Right lobe of liver (tissue), 6 donors: ENCODE results near the gene SIRPA. TPM values are rescaled to one million over a fixed set of nuclear protein-coding genes. Genes with fewer than 3 reads are reported as not detected.

Source experiments
- ATAC-seq, 4 donors: fragments of 200-7000 bp; cut with Tn5 transposase; one replicate each; pipeline ENCODE4 v1.9.1; 2020; ENCODE audit warnings: mild to moderate bottlenecking in 4 of 4, moderate library complexity in 4 of 4
- DNase-seq, 3 donors: peaks; one replicate each; pipeline ENCODE4 v3.0.0-alpha.2; 2020
- H3K27ac ChIP-seq, 3 donors: fragments of 200-600 bp; one replicate each; pipeline ENCODE4 v1.8.0; 2022
- H3K27me3 ChIP-seq, 2 donors: fragments of 200-600 bp; one replicate each; pipeline ENCODE4 v1.8.0; 2022
- H3K36me3 ChIP-seq, 4 donors: fragments of 200-600 bp; sonication (generic) in 1 of 4; one replicate each; pipeline versions ENCODE4 v1.5.1 to v1.8.0; 2017 to 2022; ENCODE audit warnings: control low read depth in 1 of 4
- H3K4me1 ChIP-seq, 4 donors: fragments of 200-600 bp; sonication (generic) in 1 of 4; one replicate each; pipeline versions ENCODE4 v1.5.1 to v1.8.0; 2017 to 2022; ENCODE audit warnings: control low read depth in 1 of 4
- H3K4me3 ChIP-seq, 3 donors: fragments of 200-600 bp; one replicate each; pipeline ENCODE4 v1.8.0; 2022
- H3K9me3 ChIP-seq, 4 donors: fragments of 200-600 bp; sonication (generic) in 1 of 4; one replicate each; pipeline versions ENCODE4 v1.5.1 to v1.8.0; 2017 to 2022; ENCODE audit warnings: control low read depth in 1 of 4
- POLR2A ChIP-seq: fragments of 450-650 bp; IDR thresholded peaks from one replicate; pipeline ENCODE4 v1.6.1; 2017; ENCODE audit warnings: antibody characterized with exemption, mild to moderate bottlenecking
- WGBS: methylation state at CpG from one replicate; pipeline ENCODE4 v1.1.6; 2018; ENCODE audit warnings: low coverage, low lambda C conversion rate; ENCODE audit not compliant: insufficient coverage; ENCODE audit errors: missing lambda C conversion rate; 5-methylcytosine and 5-hydroxymethylcytosine counted together
- intact Hi-C, 2 donors: fragments of 100-400 bp; cut with DNase I; formaldehyde crosslinking; loops; one replicate each; pipeline versions ENCODE4 v1.11.2 to v1.14.1; 2022
- total RNA-seq, 6 experiments: library from RNA; depleted of rRNA in 2 of 6; stranded (reverse); fragments of >200 nt in 2 of 6; fragmentation: NEBNext Ultra II Directional in 3 of 6; extraction: Animal tissue kit (Norgen Biotek cat#: 25700) in 3 of 6; gene quantifications; one replicate each; pipeline versions ENCODE4 v1.1.0 to v1.2.4, GENCODE V29; 2016 to 2023
- TF ChIP-seq, protein P1 (sequence below), 4 donors: fragments of 200-600 bp in 3 of 4; fragments of 450-650 bp in 1 of 4; IDR thresholded peaks; one replicate each; pipeline versions ENCODE4 v1.5.1 to v1.8.0; 2016 to 2022; ENCODE audit warnings: antibody characterized with exemption in 4 of 4, mild to moderate bottlenecking in 2 of 4
- donor health status: DM: no; HTN: yes; CAD: no.
- donor health status: DM: no; HTN: no; CAD: no.
- donor health status: DM: no; HTN: no; CAD: no.
- donor health status: DM: no; HTN: yes; CAD: no.
- donor health status: DM: no; HTN: yes; CAD: no.

SIRPA gene
- total RNA-seq, 6 experiments from 2014 or later = 26.8 to 42.7 (median 34.8) TPM

DNA sequence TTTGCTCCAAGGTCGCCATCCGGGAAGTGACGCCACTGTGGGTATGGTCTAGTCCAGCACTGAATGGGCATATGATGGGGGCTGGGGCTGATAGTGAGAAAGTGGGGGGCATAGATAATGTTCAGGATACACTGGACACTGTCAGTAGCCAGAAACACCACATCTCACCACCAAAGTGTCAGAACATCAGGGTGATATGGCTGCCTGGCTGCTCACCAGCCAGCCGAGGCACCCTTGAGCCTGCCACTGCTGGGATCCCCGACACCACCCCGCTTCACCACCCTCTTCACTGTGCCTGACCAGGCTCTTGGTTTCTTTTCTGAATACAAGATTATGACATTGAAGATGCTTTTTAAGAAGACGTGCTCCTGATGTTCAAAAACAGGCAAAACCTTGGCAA lies 46.9 kb downstream of the SIRPA start:
- ATAC-seq = no peak
- peaks cover 2 to 73% (median 35%) of the 10 kb centered on the region in 4 donors for H3K4me1 ChIP-seq
- intact Hi-C loops = no loop called here
- no peak for TF ChIP-seq POLR2A
- TF ChIP-seq, protein P1, sequence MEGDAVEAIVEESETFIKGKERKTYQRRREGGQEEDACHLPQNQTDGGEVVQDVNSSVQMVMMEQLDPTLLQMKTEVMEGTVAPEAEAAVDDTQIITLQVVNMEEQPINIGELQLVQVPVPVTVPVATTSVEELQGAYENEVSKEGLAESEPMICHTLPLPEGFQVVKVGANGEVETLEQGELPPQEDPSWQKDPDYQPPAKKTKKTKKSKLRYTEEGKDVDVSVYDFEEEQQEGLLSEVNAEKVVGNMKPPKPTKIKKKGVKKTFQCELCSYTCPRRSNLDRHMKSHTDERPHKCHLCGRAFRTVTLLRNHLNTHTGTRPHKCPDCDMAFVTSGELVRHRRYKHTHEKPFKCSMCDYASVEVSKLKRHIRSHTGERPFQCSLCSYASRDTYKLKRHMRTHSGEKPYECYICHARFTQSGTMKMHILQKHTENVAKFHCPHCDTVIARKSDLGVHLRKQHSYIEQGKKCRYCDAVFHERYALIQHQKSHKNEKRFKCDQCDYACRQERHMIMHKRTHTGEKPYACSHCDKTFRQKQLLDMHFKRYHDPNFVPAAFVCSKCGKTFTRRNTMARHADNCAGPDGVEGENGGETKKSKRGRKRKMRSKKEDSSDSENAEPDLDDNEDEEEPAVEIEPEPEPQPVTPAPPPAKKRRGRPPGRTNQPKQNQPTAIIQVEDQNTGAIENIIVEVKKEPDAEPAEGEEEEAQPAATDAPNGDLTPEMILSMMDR (IDR thresholded peaks at IDR 0.05) = no peak
- H3K4me3 ChIP-seq = no peak overlapping the region
- no peak for DNase-seq
- no peaks in the 10 kb centered on the region for H3K36me3 ChIP-seq
- H3K27me3 ChIP-seq = no peaks in the 10 kb centered on the region
- WGBS = 94% methylated on average over 5 of the region's 7 CpGs
- no peak overlapping the region for H3K27ac ChIP-seq
- no peaks in the 10 kb centered on the region for H3K9me3 ChIP-seq

DNA sequence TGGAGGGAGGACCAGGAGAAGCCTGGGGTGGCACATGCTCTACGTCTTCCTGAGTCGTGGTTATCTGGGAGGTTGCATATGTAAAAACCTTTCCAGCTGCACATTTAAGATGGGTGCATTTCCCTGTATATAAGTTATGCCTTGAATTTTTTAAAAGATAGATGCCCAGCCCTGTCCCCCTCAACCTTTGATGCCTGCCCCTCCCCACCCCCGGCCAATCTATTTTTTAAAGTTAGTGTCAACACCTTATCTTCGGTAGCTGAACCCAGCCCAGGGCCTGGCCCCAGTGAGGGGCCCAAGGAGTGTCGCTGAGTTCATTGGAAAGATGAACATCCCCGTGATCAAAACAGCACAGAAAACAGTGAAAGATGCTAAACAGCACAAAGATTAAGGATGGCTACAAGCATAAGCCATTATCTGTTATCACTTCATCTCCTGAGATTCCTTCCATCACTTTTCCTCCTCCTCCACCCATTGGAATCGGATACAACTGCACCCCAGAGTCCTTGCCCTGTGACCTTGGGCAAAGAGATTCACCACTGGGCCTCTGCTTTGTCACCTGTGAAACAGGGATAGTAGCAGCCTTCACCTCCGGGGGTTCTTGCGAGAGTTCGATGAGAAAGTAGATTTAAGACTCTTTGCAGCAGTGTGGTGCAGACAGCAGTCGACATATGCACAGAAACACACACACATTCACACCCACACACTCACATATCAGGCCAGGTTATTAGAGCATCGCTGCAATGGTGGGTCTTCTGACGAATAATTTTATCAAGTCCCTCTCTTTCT lies 47.5 kb downstream of the SIRPA start:
- intact Hi-C loops = no loop called here
- Histone ChIP-seq H3K4me1 (peaks cover 2 to 72% (median 32%) of the 10 kb centered on the region in 4 donors), H3K27ac (no peak overlapping the region), H3K4me3 (no peak overlapping the region), H3K36me3 (no peaks in the 10 kb centered on the region), H3K9me3 (no peaks in the 10 kb centered on the region), H3K27me3 (no peaks in the 10 kb centered on the region)
- no peak for TF ChIP-seq POLR2A
- TF ChIP-seq, protein P1 (IDR thresholded peaks at IDR 0.05) = no peak
- WGBS = 78% methylated on average over 13 of the region's 13 CpGs
- ATAC-seq (no peak), DNase-seq (peak in 1 of 3 donors; percentile 30)

DNA sequence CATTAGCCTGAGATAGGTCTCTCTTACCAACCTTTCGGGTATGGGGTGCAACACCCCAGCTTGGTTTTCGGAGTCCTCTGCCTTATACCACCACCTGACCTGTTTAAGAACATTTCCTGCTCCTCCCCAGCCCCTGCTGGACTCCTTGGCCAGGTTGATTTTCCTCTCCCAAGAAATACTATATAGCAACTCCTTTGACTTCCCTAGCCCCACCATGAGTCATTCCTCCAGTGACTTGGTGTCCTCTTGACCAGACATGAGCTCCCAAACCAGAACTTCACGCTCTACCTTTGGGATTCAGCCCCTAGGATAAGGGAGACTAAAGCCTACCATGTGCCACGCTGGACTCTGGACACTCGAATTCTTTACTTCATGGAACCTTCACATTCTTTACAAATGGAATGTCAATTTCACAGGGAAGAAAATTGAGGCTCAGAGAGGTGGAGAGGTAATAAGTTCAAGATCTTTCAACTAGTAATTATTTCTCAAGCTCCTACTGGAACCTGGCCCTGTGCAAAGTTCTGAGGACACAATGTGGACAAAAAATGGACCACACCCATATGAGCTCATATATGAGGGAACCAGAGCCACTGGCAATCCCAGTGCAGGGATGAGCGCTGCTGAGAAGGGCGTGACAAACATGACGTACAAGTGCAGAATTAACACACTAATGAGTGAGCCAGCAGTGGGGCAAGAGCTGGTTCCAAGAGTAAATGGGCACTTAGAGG lies 48.2 kb downstream of the SIRPA start:
- Histone ChIP-seq H3K9me3 (no peaks in the 10 kb centered on the region), H3K4me3 (no peak overlapping the region), H3K4me1 (peaks cover 2 to 68% (median 30%) of the 10 kb centered on the region in 4 donors), H3K27me3 (no peaks in the 10 kb centered on the region), H3K36me3 (no peaks in the 10 kb centered on the region), H3K27ac (no peak overlapping the region)
- WGBS = 62% methylated on average over 7 of the region's 8 CpGs
- TF ChIP-seq, protein P1 (IDR thresholded peaks at IDR 0.05) = no peak
- TF ChIP-seq POLR2A = no peak
- intact Hi-C loops = no loop called here
- peak in 1 of 4 donors; percentile 44 for ATAC-seq
- peak in 2 of 3 donors; percentile 44 to 56 for DNase-seq

DNA sequence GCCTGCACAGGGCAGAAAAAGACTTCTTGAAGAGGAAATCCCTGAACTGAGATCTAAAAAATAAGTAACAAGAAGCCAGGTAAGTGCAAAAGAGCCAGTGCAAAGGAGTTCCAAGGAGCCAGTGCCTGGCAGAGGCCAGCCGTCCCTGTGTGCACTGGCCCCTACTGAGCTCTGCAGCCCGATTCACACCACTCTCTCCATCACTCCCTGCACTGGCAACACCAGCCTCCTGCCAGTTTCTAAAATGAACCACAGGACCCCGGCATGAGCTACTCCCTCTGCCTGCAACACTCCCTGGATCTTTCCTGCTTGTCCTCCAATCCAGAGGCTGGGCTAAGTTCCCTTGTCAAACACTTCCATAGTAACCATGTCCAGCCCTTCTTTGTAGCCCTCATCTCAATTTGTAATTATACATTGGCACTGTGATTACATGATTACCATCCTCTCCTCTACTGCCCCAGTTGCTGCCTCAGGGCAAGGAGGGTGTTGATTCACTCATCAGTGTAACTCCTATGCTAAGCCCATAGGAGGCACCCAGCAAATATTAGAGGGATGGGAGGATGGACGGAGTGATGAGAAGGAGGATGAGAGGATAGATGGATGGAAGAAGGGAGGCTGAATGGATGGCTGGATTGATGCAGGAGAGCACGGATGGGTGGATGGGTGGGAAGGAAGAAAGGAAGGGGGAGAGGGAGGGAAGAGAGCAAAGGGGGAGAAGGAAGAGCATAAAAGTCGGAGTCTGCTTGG lies 49.3 kb downstream of the SIRPA start:
- intact Hi-C loops = no loop called here
- peaks cover 2 to 57% (median 21%) of the 10 kb centered on the region in 4 donors for H3K4me1 ChIP-seq
- no peaks in the 10 kb centered on the region for H3K27me3 ChIP-seq
- TF ChIP-seq POLR2A = no peak
- TF ChIP-seq, protein P1 (IDR thresholded peaks at IDR 0.05) = peak in 1 of 4 donors; percentile 14
- WGBS = 38% methylated on average over 4 of the region's 6 CpGs
- H3K4me3 ChIP-seq = no peak overlapping the region
- DNase-seq (peak in 1 of 3 donors; percentile 36), ATAC-seq (no peak)
- H3K27ac ChIP-seq = peak overlapping the region; percentile 44 to 59 (median 58)
- no peaks in the 10 kb centered on the region for H3K9me3 ChIP-seq
- H3K36me3 ChIP-seq = no peaks in the 10 kb centered on the region
